Transverse colon (tissue), 4 donors: ENCODE measurements around the gene PTPRJ.

ENCODE experiments used
- CTCF ChIP-seq, 5 experiments: fragments of 200-600 bp in 3 of 5; fragments of 450-650 bp in 2 of 5; sonication (generic) in 3 of 5; IDR thresholded peaks; 1 replicate in 2 of 5; 2 replicates in 3 of 5; pipeline ENCODE4 v1.5.1; 2016 to 2017; ENCODE audit warnings: antibody characterized with exemption in 5 of 5, inconsistent platforms in 3 of 5, mild to moderate bottlenecking in 2 of 5, moderate library complexity in 1 of 5
- EP300 ChIP-seq: sonication (generic); formaldehyde crosslinking; IDR thresholded peaks from one replicate; pipeline ENCODE4 v1.6.1; 2017; ENCODE audit warnings: antibody characterized with exemption, low read depth
- POLR2A ChIP-seq: fragments of 450-650 bp; IDR thresholded peaks from one replicate; pipeline ENCODE4 v1.6.1; 2016; ENCODE audit warnings: antibody characterized with exemption, mild to moderate bottlenecking, moderate library complexity
- POLR2AphosphoS5 ChIP-seq, 3 donors: sonication (generic); formaldehyde crosslinking; IDR thresholded peaks; one replicate each; pipeline ENCODE4 v1.6.1; 2016; ENCODE audit warnings: antibody characterized with exemption in 3 of 3

- TF ChIP-seq CTCF (IDR thresholded peaks at IDR 0.05) (no peak), POLR2A (no peak), POLR2AphosphoS5 (IDR thresholded peaks at IDR 0.05) (no peak), EP300 (no peak)
Measured at GRCh38 chr11:48104568-48104924, 124.2 kb downstream of the PTPRJ start.
